Colonic mucosa (tissue), 4 donors: ENCODE measurements around the gene CEP68. TPM values are rescaled to one million over a fixed set of nuclear protein-coding genes. Genes with fewer than 3 reads are reported as not detected.

Experiments
- DNase-seq: peaks from one replicate; pipeline ENCODE4 v3.0.0-alpha.2; 2020
- H3K27ac ChIP-seq: fragments of 200-600 bp; one replicate; pipeline ENCODE4 v1.8.0; 2021
- H3K27me3 ChIP-seq: fragments of 200-600 bp; one replicate; pipeline ENCODE4 v1.8.0; 2021
- H3K36me3 ChIP-seq: fragments of 200-600 bp; one replicate; pipeline ENCODE4 v1.8.0; 2021
- H3K4me1 ChIP-seq: fragments of 200-600 bp; one replicate; pipeline ENCODE4 v1.8.0; 2021; ENCODE audit warnings: mild to moderate bottlenecking
- H3K4me3 ChIP-seq: fragments of 200-600 bp; one replicate; pipeline ENCODE4 v1.8.0; 2021
- H3K9ac ChIP-seq, 2 donors: one replicate each; pipeline ENCODE4 v1.7.0; 2013; ENCODE audit warnings: control low read depth in 2 of 2, low read depth in 2 of 2, low read length in 2 of 2
- H3K9me3 ChIP-seq: fragments of 200-600 bp; one replicate; pipeline ENCODE4 v1.8.0; 2021
- CTCF ChIP-seq: fragments of 200-600 bp; IDR thresholded peaks from one replicate; pipeline ENCODE4 v1.8.0; 2022; ENCODE audit warnings: antibody characterized with exemption, mild to moderate bottlenecking
- intact Hi-C: fragments of 100-400 bp; cut with DNase I; formaldehyde crosslinking; loops from one replicate; pipeline ENCODE4 v1.14.1; 2022
- total RNA-seq, 2 donors: library from RNA; stranded (reverse); fragmentation: NEBNext Ultra II Directional in 1 of 2; extraction: Animal tissue kit (Norgen Biotek cat#: 25700) in 1 of 2; gene quantifications; one replicate each; pipeline ENCODE4 v1.2.1, GENCODE V29; 2021
- donor health status: healthy.
- donor health status: DM: no; HTN: no; CAD: no.
- donor health status: DM: no; HTN: no; CAD: no.

Gene CEP68
- total RNA-seq, 2 donors from 2014 or later: 7.1 to 8.5 TPM

- Histone ChIP-seq H3K9ac (no peak overlapping the region), H3K27me3 (no peaks in the 10 kb centered on the region), H3K4me1 (no peaks in the 10 kb centered on the region), H3K27ac (no peak overlapping the region), H3K9me3 (no peaks in the 10 kb centered on the region), H3K36me3 (no peaks in the 10 kb centered on the region), H3K4me3 (no peak overlapping the region)
- no peak for DNase-seq
- intact Hi-C loops: no loop called here
- no peak for TF ChIP-seq CTCF
These were observed 41.6 kb downstream of the CEP68 start for GRCh38 chr2:65097844-65098243.

GRCh38 chr2:65098741-65099140 lies 42.5 kb downstream of the CEP68 start:
- H3K36me3 ChIP-seq: no peaks in the 10 kb centered on the region
- DNase-seq: no peak
- intact Hi-C loops: no loop called here

GRCh38 chr2:65101071-65101470 lies 44.9 kb downstream of the CEP68 start:
- TF ChIP-seq CTCF: no peak
- Histone ChIP-seq H3K9ac (no peak overlapping the region), H3K36me3 (no peaks in the 10 kb centered on the region), H3K27me3 (no peaks in the 10 kb centered on the region), H3K4me1 (no peaks in the 10 kb centered on the region), H3K4me3 (no peak overlapping the region), H3K27ac (no peak overlapping the region), H3K9me3 (no peaks in the 10 kb centered on the region)
- intact Hi-C loops: no loop called here
- no peak for DNase-seq

More at GRCh38 chr2:65098741-65099140, 42.5 kb downstream of the CEP68 start:
- Histone ChIP-seq H3K9ac (no peak overlapping the region), H3K27ac (no peak overlapping the region), H3K27me3 (no peaks in the 10 kb centered on the region), H3K4me3 (no peak overlapping the region), H3K9me3 (no peaks in the 10 kb centered on the region), H3K4me1 (no peaks in the 10 kb centered on the region)
- no peak for TF ChIP-seq CTCF

- intact Hi-C loops: no loop called here
- Histone ChIP-seq H3K36me3 (no peaks in the 10 kb centered on the region), H3K4me1 (no peaks in the 10 kb centered on the region), H3K9me3 (no peaks in the 10 kb centered on the region), H3K4me3 (no peak overlapping the region), H3K27ac (no peak overlapping the region), H3K9ac (no peak overlapping the region), H3K27me3 (no peaks in the 10 kb centered on the region)
- no peak for TF ChIP-seq CTCF
- DNase-seq: no peak
These were observed 46.9 kb downstream of the CEP68 start for GRCh38 chr2:65103013-65103715.

GRCh38 chr2:65107530-65107929 lies 51.3 kb downstream of the CEP68 start:
- Histone ChIP-seq H3K4me3 (no peak overlapping the region), H3K27me3 (no peaks in the 10 kb centered on the region), H3K9me3 (no peaks in the 10 kb centered on the region), H3K36me3 (no peaks in the 10 kb centered on the region), H3K9ac (no peak overlapping the region), H3K27ac (no peak overlapping the region), H3K4me1 (peaks cover under 1% of the 10 kb centered on the region)
- TF ChIP-seq CTCF: no peak
- intact Hi-C loops: no loop called here
- no peak for DNase-seq
